IPS DF 6.9 (cell line): Measurements from ENCODE around the gene RASGRF2.
"Not testable (repeated sequence)": the region's sequence is repeated elsewhere in the genome, so short reads cannot be mapped to it uniquely, and the experiment has no call there.

ENCODE experiments used
- DNase-seq: peaks from one replicate; pipeline ENCODE4 v3.0.0-alpha.2; 2013; ENCODE audit warnings: low read depth, low spot score
- H3K27ac ChIP-seq: one replicate; pipeline ENCODE4 v1.5.1; 2013; ENCODE audit warnings: low read length, control low read depth
- H3K27me3 ChIP-seq: 2 replicates; pipeline ENCODE4 v1.6.1; 2013; ENCODE audit warnings: mild to moderate bottlenecking, low read length; ENCODE audit not compliant: control insufficient read depth, insufficient read depth
- H3K36me3 ChIP-seq: 2 replicates; pipeline ENCODE4 v1.6.1; 2013; ENCODE audit warnings: low read length; ENCODE audit not compliant: control insufficient read depth, insufficient read depth
- H3K4me1 ChIP-seq: 2 replicates; pipeline ENCODE4 v1.6.1; 2013; ENCODE audit warnings: low read length; ENCODE audit not compliant: control insufficient read depth, insufficient read depth
- H3K4me3 ChIP-seq: 2 replicates; pipeline ENCODE4 v1.5.1; 2013; ENCODE audit warnings: mild to moderate bottlenecking, low read length
- H3K9me3 ChIP-seq: 2 replicates; pipeline ENCODE4 v1.6.1; 2013; ENCODE audit warnings: low read length, inconsistent platforms; ENCODE audit not compliant: control insufficient read depth, insufficient read depth
- WGBS: extraction: QIAGEN DNeasy Blood & Tissue Kit; methylation state at CpG from one replicate; pipeline ENCODE4 v1.1.7; 2013; ENCODE audit warnings: mixed read lengths, missing lambda C conversion rate; ENCODE audit not compliant: insufficient read length, insufficient coverage; 5-methylcytosine and 5-hydroxymethylcytosine counted together

RASGRF2 gene

DNA sequence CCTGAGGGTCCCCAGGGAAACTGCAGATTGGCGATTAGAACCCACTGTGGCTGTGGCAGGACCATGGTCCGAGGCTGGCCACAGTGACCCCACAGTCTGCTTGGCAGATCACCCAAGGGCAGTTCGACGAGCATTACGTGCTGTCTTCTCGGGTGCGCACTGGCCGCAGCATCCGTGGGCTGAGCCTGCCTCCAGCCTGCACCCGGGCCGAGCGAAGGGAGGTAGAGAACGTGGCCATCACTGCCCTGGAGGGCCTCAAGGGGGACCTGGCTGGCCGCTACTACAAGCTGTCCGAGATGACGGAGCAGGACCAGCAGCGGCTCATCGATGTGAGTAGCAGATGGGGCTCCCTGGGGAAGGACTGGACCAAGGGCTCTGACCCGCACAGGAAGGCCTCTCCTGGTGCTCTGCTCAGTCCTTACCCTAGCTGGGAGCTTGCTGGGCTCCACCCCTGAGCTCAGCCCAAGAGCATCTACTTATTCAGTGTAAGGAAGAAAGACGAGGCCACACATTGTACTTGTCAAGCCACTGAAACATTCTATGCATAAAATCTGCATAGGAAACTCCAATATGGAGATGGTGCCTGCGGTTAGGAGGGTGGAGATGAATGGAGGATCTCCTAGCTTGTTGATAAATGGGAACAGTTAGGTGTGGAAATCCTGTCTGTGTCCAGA, 294.9 kb downstream of the RASGRF2 start:
- Histone ChIP-seq H3K36me3 (no peaks in the 10 kb centered on the region), H3K27me3 (no peaks in the 10 kb centered on the region), H3K4me3 (no peak overlapping the region), H3K4me1 (0 out of 2 replicates have a peak, but pooled peaks cover 1% of the 10 kb centered on the region), H3K27ac (no peak overlapping the region), H3K9me3 (no peaks in the 10 kb centered on the region)
- DNase-seq: no peak
- WGBS: no CpG with 5 or more reads among the region's 21 CpGs

GRCh38 chr5:81256766-81257165, 296.6 kb downstream of the RASGRF2 start:
- Histone ChIP-seq H3K27me3 (no peaks in the 10 kb centered on the region), H3K36me3 (no peaks in the 10 kb centered on the region), H3K4me1 (0 out of 2 replicates have a peak, but pooled peaks cover 1% of the 10 kb centered on the region), H3K9me3 (no peaks in the 10 kb centered on the region), H3K27ac (no peak overlapping the region), H3K4me3 (no peak overlapping the region)
- no peak for DNase-seq
- WGBS: no CpG with 5 or more reads among the region's 1 CpG

DNA sequence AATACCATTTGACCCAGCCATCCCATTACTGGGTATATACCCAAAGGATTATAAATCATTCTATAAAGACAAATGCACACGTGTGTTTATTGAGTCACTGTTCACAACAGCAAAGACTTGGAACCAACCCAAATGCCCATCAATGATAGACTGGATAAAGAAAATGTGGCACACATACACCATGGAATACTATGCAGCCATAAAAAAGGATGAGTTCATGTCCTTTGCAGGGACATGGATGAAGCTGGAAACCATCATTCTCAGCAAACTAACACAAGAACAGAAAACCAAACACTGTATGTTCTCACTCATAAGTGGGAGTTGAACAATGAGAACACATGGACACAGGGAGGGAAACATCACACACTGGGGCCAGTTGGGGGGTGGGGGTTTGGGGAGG, 302.6 kb downstream of the RASGRF2 start:
- not testable (repeated sequence) for DNase-seq, H3K27ac ChIP-seq, H3K9me3 ChIP-seq, H3K36me3 ChIP-seq, H3K4me1 ChIP-seq, H3K27me3 ChIP-seq, H3K4me3 ChIP-seq
- no CpG with 5 or more reads among the region's 1 CpG for WGBS

DNA sequence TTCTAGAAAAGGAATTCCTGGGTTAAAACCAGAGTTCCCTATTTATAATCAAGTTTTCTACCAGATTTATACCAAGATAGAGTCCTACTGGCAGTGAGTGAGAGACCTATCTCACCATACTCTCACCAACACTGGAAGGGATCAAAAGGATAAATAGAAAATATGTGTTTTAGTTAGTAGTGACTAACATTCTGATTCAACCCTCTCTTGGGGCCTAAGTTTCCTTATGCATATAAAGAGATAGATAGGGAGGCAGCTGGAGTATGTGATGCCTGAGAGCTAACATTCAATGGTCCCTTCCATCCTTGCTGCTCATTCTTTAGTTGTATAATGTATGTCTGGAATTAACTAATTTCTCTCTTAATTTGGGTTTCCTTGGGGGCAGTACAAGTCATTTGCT, 304.9 kb downstream of the RASGRF2 start:
- no peaks in the 10 kb centered on the region for H3K36me3 ChIP-seq
- no peaks in the 10 kb centered on the region for H3K9me3 ChIP-seq
- H3K27me3 ChIP-seq: no peaks in the 10 kb centered on the region
- 0 out of 2 replicates have a peak, but pooled peaks cover under 1% of the 10 kb centered on the region for H3K4me1 ChIP-seq
- DNase-seq: no peak
- no peak overlapping the region for H3K27ac ChIP-seq
- H3K4me3 ChIP-seq: no peak overlapping the region

- DNase-seq: no peak
- Histone ChIP-seq H3K27me3 (no peaks in the 10 kb centered on the region), H3K27ac (no peak overlapping the region), H3K36me3 (no peaks in the 10 kb centered on the region), H3K4me3 (no peak overlapping the region), H3K9me3 (no peaks in the 10 kb centered on the region), H3K4me1 (0 out of 2 replicates have a peak, but pooled peaks cover 3% of the 10 kb centered on the region)
- WGBS: 100% methylated on average over 2 of the region's 3 CpGs
Measured at GRCh38 chr5:81268521-81269196, 308.5 kb downstream of the RASGRF2 start.

DNA sequence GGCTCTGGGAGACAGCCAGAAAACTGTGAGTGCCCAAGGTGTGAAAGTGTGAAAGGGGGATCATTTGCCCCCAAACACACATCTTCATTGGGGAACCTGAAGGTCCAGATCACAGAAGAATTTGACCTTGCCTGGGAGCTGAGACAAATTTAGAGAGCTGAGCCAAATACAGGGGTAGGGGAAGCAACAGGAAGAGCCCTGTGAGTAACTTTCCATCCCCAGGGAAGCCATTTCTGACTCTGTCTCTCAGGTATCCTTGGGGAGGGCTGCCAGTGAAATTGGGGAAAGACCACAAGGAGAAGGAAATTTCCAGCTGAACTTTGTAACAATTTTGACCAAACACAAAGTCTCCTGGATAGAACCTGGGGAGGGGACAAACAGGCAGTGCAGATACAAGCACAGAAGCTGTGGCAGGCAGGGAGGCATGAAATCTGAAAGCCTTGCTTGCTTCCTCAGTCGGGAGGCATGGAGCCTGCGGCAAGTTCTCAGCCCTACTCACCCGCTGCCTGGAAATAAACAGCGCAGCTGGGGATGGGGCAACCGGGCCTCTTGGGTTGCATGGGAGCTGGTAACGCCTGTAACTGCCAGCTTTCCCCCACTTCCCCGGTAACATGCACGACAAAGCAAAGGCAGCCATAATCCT, 309.7 kb downstream of the RASGRF2 start:
- H3K4me1 ChIP-seq: 0 out of 2 replicates have a peak, but pooled peaks cover 3% of the 10 kb centered on the region
- H3K9me3 ChIP-seq: no peaks in the 10 kb centered on the region
- no peak overlapping the region for H3K27ac ChIP-seq
- H3K4me3 ChIP-seq: no peak overlapping the region
- H3K27me3 ChIP-seq: no peaks in the 10 kb centered on the region
- WGBS: no CpG with 5 or more reads among the region's 8 CpGs
- DNase-seq: no peak
- no peaks in the 10 kb centered on the region for H3K36me3 ChIP-seq

DNA sequence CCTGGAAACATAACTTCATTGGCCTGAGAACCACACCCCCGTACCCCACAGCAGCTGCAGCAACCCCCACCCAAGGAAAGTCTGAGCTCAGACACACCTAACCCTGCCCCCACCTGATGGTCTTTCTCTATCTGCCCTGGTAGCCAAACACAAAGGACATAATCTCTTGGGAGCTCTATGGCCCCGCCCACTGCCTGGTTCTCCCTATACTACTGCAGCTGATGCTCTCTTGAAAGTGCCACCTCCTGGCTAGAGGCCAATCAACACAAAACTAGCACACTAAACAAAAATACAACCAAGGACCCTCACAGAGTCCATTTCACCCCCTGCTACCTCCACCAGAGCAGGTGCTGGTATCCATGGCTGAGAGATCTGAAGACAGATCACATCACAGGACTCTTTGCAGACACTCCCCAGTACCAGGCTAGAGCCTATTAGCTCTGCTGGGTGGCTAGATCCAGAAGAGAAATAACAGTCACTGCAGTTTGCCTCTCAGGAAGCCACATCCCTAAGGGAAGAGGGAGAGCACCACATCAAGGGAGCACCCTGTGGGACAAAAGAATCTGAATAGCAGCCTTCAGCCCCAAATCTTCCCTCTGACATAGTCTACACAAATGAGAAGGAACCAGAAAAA, 310.3 kb downstream of the RASGRF2 start:
- not testable (repeated sequence) for H3K4me1 ChIP-seq, DNase-seq, H3K9me3 ChIP-seq, H3K36me3 ChIP-seq, H3K27me3 ChIP-seq, H3K27ac ChIP-seq, H3K4me3 ChIP-seq
- WGBS: no CpG with 5 or more reads among the region's 2 CpGs
